Bone marrow (tissue), 2 donors: Measurements from ENCODE around the gene SLCO2B1.

ENCODE experiments used
- DNase-seq, 2 donors: peaks; one replicate each; lab custom pipeline; 2025; lab: John Stamatoyannopoulos, UW

Gene SLCO2B1

DNA sequence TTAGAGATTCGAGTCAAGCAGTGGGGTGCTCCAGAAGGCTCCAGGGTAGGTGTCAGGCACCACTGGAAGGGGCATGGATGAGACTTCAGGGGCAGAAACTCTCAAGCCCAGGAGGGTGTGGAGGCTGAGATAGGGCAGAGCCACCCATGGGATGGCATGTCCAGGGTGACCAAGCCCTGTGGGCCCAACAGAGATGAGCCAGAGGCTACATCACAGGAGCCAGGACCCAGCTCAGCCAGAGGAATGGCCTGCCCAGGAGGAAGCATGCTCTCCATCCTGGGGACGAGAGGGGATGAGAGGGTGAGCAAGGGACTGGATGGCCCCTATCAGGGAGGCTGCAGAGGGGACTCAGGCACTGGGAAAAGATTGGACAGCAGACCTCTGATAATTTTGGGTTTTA is 42.8 kb downstream of the SLCO2B1 start:
- DNase-seq: no peak

DNA sequence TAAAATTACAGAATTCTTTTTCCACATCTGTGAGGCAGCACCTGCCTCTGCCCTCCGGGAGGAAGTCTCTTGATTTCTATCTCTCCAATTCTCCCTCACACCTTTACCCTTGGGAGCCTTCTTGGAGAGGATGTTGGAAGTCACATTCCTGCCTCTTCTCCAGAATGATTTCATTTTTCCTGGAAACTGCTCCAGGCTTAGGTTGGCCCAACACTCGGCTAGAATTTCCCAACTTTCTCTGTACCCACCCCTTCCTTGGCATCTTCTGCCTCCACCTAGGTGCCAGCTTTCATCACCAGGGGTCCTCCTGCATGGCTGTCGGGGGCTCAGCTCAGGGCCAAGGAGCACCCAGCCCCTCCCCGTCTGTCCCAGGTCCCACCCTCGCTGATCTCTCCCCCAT is 43.2 kb downstream of the SLCO2B1 start:
- no peak for DNase-seq

DNA sequence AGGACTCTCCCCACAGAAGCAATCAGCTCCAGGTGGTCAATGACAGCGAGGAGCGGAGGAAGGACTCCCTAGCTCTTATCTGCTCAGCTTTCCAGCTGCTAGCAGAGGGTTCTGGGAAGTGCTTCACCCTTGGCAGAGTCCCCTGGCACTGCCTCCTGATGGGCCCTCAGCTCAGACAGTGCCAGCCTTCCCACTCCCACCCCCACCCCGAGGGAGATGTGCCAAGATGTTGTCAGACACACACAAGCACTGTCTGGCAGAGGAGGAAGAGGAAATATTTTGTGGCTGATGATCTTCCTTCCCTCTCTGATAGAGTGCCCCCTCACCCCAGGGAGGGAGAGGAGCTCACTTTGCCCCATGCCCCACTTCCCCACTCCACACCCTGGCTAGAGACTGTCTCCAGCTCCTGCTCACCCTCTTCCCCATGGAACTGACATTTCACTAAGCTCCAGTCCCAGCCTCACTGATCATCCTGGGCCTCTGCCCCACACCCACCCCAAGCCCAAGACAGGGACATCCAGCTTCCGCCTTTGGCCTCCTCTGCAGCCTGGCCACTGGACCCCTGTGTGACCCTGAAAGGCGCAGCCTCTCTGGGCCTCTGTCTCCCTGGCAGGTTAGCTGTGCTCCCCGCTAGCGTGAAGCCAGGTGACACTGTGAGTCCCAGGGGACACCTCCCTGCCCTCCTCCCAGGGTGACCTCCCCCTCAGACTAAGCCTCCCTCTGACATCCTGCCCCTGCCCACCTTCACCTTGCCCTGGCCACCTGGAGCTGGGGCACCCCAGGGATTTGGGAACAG is 44.5 kb downstream of the SLCO2B1 start:
- DNase-seq: no peak

- DNase-seq: no peak
Observed at GRCh38 chr11:75196426-75196825, 45.5 kb downstream of the SLCO2B1 start.

DNA sequence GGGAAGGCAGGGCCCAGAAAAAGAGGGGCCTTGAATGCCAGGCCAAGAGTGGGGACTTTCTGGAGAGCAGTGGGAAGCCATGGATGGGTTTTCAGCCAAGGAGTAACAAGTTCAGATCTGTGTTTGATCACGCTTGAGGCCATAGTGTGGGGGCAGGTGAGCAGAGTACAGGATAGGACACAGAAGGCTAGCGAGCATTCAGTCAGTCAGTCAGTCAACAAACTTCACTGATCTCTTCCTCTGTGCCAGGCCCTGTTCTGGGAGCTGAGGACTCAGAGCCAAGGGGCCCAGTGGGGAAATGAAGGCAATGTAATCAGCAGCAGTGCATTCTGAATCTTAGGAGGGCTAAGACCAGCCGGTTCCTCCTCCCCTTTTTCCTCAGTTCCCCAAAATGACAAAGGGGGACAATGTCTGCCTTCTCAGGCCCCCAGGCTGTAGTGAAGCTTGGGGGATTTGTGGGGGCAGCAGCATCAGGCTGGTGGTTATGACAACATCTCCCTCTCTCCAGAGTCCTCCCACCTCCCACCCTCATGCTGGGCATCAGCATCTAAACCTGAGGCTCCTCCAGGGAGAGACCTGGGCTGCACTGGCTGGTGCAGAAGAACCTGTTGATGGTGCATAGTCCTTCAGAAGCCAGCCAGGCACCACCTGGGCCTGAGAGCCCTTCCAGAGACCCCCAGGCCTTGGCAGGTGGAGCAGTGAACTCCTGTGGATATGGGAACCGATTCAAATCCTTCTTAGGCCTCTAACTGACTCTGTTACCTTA is 46.8 kb downstream of the SLCO2B1 start:
- no peak for DNase-seq

DNA sequence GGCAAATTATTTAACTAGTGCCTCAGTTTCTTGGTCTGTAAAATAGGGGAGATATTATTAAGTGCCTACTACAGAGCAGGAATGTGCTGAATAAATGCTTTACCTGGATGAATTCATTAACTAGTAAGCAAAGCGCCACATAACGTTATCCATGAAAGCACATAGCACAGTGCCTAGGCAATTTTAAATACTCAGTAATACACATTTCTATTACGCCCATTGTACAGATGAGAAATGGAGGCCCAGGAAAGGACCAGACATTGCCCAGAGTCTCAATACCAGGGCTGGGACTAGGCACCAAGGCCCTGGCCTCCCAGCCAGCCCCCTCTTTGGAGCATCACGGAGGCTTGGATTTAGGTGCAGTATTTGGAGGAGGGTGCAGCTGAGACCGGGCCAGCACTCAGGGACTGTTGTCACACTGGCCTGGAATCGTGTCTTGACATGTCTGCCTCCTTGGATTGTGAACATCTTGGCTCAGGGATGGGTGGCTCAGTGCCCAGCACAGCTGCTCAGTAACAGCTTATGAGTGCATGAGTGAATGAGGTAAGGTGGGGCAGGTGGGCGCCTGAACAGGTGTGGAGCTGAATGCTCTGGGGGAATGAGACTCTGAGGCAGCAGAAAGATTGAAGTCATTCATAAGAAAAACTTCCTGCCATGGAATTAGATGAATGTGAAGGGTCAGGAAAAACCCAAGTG is 47.5 kb downstream of the SLCO2B1 start:
- DNase-seq: no peak

DNA sequence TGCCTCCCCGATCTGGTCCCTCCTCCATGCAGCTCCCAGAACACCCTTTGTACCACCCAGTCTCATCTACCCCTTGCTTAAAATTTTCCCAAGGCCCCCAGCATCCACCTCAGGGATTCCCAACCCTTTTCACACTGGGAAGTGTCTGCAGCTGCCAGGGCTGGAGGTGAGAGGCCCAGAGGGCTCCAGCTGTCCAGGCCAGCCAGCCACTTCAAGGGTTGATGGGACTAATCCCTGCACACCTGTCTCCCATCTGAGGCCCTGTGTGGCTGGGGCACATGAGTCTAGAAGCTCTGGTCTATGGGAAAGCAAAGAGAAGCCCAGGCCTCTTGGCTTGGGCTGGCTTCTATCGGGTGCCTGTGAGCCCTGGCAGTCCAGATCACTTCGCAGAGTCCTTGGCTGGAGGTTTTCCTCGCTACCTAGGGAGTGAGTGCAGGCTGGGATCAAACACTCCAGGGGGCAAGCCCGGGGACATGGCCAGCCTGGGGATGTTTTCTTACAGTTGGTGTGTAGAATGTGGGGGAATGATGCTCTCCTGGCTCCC is 48.6 kb downstream of the SLCO2B1 start:
- DNase-seq: no peak

DNA sequence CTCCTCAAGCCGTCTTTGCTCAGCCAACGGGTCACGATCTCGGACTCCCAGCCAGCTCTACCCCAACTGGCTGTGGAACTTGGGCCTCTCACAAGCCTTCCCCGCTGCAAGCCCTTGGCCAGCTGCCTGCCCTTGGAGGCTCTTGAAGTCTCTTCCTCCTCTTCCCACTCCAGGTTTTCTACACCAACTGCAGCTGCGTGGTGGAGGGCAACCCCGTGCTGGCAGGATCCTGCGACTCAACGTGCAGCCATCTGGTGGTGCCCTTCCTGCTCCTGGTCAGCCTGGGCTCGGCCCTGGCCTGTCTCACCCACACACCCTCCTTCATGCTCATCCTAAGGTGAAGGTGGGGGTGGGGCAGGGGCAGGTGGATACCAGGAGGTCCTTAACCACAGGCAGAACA is 49.1 kb downstream of the SLCO2B1 start:
- DNase-seq: no peak

DNA sequence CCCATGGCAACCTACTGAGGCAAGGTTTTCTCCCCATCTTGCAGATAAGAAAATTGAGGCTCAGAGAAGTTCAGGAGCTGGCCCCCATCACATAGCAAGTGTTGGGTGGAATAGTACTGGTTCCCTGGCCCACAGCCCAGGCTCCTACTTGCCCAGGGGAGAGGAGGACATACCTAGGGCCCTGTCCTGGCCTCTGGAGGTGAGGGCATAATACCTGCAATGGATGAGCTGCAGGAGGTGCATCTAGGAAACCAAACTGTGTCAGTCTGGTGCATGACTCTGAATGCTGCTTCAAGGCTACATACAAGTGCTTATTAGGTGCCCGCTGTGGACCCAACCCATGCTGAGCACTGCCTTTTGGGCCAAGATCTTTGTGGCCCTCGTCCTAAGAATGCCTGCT is 49.6 kb downstream of the SLCO2B1 start:
- DNase-seq: no peak

- DNase-seq: no peak
Observed at GRCh38 chr11:75201771-75202170, 50.9 kb downstream of the SLCO2B1 start.

DNA sequence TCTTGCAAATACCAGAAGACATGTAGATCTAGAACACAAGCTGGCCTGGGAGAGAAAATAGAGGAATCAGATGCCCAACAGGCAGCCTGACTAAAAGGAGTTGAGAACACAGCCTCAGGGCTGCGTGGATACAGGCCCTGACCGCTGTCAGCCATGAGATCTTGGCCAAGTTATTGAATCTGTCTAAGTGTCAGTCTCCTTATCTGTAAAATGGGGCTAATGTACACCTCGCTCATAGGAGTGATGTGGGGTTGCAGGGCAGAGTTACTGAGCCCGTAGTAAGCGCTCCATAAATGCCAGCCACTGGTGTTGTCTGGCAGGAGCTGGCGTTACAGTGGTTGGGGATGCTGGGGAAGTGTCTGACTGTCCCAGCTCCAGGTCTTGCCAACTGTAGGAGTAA is 51.3 kb downstream of the SLCO2B1 start:
- DNase-seq: no peak

GRCh38 chr11:75203138-75203537 is 52.2 kb downstream of the SLCO2B1 start:
- no peak for DNase-seq

DNA sequence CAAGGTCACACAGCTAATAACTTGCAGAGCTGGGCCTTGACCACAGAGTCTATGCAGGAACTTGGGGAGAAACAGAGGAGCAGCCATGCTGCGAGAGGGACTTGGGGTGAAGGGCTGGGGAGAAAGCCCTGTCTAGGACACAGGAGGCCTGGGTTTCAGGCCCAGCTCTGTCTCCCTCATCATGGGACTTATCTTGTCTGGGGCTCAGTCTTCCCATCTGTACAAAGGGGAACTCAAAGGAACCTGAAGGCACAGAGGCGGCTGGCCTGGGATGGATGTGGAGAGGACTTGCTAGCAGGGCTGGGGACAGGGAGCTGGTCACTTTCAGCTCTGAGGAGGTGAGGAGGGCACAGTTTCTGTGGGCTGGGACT is 52.7 kb downstream of the SLCO2B1 start:
- DNase-seq: no peak

GRCh38 chr11:75204012-75204674 is 53.2 kb downstream of the SLCO2B1 start:
- no peak for DNase-seq

DNA sequence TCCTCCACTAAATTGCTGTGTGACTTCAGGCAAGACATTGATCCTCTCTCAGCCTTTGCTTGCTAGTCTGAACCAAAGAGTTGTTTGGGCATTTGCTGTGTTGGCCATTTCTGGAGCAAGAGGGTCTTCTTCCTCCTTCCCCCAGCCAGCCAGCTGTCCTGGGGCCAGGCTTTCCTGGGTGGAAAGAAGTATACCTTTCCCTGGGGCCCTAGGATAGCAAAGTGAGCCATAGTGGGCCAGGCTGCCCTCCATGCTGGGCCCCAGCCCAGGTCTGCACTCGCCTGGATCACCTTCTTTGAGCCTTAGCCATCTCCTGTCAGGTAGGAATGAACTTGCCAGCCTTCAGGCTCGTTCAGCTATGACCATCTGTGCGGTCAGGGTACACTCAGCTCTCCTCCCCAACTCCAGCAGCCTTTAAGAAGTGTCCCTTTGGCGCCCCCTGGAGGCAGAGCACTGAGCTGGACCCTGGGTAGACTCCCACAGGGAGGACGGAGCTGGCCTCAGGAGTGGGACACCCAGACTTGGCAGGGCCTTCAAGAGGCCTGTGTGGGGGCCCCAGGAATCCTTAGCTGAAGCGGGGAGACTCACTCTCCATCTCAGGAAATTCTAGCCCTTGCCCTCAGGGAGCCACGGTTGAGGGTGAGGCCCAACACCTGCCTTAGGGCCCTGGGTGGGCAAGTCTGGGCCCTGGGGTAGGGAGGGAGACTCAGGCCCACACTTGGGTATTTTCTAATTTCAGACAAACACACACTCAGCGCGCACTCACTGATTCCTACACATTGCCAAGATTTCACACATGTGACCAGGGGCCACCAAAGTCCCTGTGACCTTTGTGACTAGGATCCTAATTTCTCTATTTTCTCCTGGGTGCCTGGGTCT is 54.0 kb downstream of the SLCO2B1 start:
- DNase-seq: peak; percentile 66 to 71

- no peak for DNase-seq
Observed at GRCh38 chr11:75205564-75206020, 54.7 kb downstream of the SLCO2B1 start.

DNA sequence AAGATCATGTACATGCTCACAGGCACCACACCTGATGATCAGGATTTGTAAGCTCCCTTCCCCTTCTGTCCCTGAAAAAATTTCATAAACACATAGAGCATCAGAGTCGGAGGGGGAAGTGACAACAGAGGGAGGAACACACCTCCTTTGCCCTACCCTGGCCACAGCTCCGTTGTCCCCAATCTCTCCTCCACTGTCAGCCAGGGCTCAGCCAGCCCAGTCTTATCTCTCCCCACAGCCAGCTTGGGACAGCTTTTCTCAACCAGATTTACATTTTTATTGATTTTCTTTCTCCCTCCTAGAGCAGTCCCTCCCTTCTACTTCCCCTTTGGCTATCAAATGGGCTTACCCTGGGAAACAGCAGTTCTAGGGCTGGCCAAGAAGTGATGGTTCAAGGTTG is 57.5 kb downstream of the SLCO2B1 start:
- no peak for DNase-seq

- DNase-seq: no peak
Observed at GRCh38 chr11:75212411-75212810, 61.5 kb downstream of the SLCO2B1 start.

DNA sequence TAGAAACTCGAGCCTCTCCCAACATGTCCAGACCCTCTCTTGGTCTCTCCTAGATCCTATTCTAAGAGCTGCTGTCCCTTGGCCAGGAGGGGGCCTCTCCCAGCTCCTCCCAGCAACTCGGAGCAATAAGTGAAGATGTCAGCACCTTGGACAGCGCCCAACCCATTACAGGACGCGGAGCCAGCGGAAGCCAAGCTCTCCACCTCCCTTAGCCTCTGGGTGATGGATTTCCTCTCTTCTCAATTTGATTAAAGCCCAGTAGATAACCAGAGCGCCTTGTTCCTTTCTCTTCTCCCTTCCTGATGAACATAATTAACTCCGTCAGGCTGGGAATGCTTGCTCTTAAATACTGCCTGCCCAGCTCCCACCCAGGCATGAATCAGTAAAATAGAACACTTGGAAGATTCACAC is 63.5 kb downstream of the SLCO2B1 start:
- peak; percentile 24 to 80 for DNase-seq

DNA sequence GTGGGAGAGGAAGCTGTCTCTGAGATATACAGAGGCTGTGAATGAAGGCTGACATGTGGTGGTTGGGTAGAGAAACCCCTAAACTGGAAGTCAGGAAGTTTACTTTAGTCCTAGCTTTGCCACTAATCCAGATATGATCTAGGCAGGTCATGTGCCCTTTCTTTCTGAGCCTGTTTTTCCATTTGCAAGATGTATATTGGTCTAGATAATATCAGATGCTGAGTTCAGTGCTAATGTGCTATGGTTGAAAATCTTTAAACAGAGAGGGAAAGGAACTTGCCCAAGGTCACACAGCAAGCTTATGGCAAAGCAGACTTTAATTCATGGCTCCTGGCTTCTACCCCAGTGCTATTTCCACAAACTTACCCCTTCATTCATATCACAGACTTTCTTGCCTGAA is 63.9 kb downstream of the SLCO2B1 start:
- no peak for DNase-seq

GRCh38 chr11:75219869-75220268 is 69.0 kb downstream of the SLCO2B1 start:
- no peak for DNase-seq
